ENCODE results near the gene SGIP1. TPM values are rescaled to one million over a fixed set of nuclear protein-coding genes. Genes with fewer than 3 reads are reported as not detected.

The SGIP1 gene
- total RNA-seq, 1 experiment from 2014 or later: not detected

DNA sequence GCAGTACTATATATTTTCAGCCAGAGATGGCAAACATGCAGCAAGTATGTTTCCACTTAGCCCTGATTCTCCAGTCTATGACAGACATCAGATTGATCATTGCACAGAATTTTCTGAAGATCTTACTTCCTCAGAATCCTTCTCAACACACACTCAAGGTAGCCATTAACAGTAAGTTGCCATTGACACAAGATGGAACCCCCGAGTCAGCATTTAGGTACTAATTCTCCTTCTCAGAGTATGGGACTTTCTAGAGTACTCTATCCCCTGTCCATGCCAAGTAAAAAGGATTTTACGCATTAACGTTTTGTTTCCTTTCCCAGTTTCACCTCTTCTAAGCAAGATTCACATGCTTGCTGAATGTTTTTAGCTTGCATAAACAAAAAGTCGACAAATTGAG, 63.5 kb downstream of the SGIP1 start:
- POLR2A ChIA-PET (ENCODE audit: unreplicated experiment): no interaction called here
- intact Hi-C loops (cut with micrococcal nuclease): no loop called here
- H4K20me1 ChIP-seq (ENCODE audit: low read length): no peaks in the 10 kb centered on the region
- H3K9me3 ChIP-seq (ENCODE audit: low read length): no peaks in the 10 kb centered on the region
- CTCF ChIA-PET: interaction anchor here (0.6 kb wide), 1 partner anchor 11 kb away, joined by 3 read pairs; no protein-coding TSS in a partner anchor
- no peak for TF ChIP-seq EZH2 (IDR thresholded peaks at IDR 0.05; ENCODE audit: low read length, unreplicated experiment)
- TF ChIP-seq EZH2phosphoT487 (IDR thresholded peaks at IDR 0.05; ENCODE audit: borderline replicate concordance, low read length): no peak
- TF ChIP-seq, protein P1, sequence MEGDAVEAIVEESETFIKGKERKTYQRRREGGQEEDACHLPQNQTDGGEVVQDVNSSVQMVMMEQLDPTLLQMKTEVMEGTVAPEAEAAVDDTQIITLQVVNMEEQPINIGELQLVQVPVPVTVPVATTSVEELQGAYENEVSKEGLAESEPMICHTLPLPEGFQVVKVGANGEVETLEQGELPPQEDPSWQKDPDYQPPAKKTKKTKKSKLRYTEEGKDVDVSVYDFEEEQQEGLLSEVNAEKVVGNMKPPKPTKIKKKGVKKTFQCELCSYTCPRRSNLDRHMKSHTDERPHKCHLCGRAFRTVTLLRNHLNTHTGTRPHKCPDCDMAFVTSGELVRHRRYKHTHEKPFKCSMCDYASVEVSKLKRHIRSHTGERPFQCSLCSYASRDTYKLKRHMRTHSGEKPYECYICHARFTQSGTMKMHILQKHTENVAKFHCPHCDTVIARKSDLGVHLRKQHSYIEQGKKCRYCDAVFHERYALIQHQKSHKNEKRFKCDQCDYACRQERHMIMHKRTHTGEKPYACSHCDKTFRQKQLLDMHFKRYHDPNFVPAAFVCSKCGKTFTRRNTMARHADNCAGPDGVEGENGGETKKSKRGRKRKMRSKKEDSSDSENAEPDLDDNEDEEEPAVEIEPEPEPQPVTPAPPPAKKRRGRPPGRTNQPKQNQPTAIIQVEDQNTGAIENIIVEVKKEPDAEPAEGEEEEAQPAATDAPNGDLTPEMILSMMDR (conservative IDR thresholded peaks at IDR 0.05; ENCODE audit: low read depth, low read length): no peak
- no peaks in the 10 kb centered on the region for H3K9me2 ChIP-seq (replicated peaks; ENCODE audit: low read length)
- H2AFZ ChIP-seq (ENCODE audit: low read length): no peak overlapping the region
- H3K27ac ChIP-seq (ENCODE audit: low read length): no peak overlapping the region
- no peaks in the 10 kb centered on the region for H3K36me3 ChIP-seq (ENCODE audit: low read depth, low read length)
- DNase-seq (no peak), ATAC-seq (no peak)
- peaks cover 8% of the 10 kb centered on the region for H3K4me1 ChIP-seq (ENCODE audit: insufficient read depth, low read length)
- H3K79me2 ChIP-seq (ENCODE audit: low read length): no peaks in the 10 kb centered on the region
- H3K4me3 ChIP-seq (ENCODE audit: low read length): no peak overlapping the region
- BruUV-seq (replicated peaks): no TSS peak
- H3K27me3 ChIP-seq (ENCODE audit: low read length): peaks cover 15% of the 10 kb centered on the region; the same call in 1 of the 2 replicates
- no peak overlapping the region for H3K4me2 ChIP-seq (ENCODE audit: low read length)
- H3F3A ChIP-seq (ENCODE audit: low read length, unreplicated experiment): no peaks in the 10 kb centered on the region
- H3K9ac ChIP-seq (ENCODE audit: low read length): no peak overlapping the region

DNA sequence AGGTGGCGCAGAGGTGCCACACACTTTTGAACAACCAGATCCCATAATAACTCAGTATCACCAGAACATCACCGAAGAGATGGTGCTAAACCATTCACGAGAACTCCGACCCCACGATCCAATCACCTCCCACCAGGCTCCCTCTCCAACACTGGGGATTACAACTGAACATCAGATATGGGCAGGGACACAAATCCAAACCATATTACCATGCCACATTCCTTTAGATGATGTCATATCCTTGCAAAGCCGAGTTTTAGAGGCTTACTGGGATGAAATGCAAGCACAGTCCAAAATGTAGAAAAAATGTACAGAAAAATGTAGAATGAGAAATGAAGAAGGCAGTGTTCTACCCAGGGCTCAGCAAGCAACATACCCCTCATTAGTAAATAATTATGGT, 64.7 kb downstream of the SGIP1 start:
- Histone ChIP-seq H2AFZ (ENCODE audit: low read length) (no peak overlapping the region), H4K20me1 (ENCODE audit: low read length) (no peaks in the 10 kb centered on the region), H3K27me3 (ENCODE audit: low read length) (peaks cover 25% of the 10 kb centered on the region), H3K79me2 (ENCODE audit: low read length) (no peaks in the 10 kb centered on the region), H3K9me3 (ENCODE audit: low read length) (no peaks in the 10 kb centered on the region), H3K9me2 (replicated peaks; ENCODE audit: low read length) (no peaks in the 10 kb centered on the region), H3K27ac (ENCODE audit: low read length) (no peak overlapping the region), H3K4me2 (ENCODE audit: low read length) (no peak overlapping the region), H3K4me3 (ENCODE audit: low read length) (no peak overlapping the region), H3K4me1 (ENCODE audit: insufficient read depth, low read length) (peaks cover 8% of the 10 kb centered on the region), H3K36me3 (ENCODE audit: low read depth, low read length) (no peaks in the 10 kb centered on the region), H3F3A (ENCODE audit: low read length, unreplicated experiment) (no peaks in the 10 kb centered on the region), H3K9ac (ENCODE audit: low read length) (no peak overlapping the region)
- ATAC-seq (peak; percentile 51), DNase-seq (peak; percentile 47)
- intact Hi-C loops (cut with micrococcal nuclease): no loop called here
- no TSS peak for BruUV-seq (replicated peaks)
- ChIA-PET CTCF (no interaction called here), POLR2A (ENCODE audit: unreplicated experiment) (no interaction called here)
- TF ChIP-seq EZH2 (IDR thresholded peaks at IDR 0.05; ENCODE audit: low read length, unreplicated experiment): no peak
- TF ChIP-seq, protein P1 (conservative IDR thresholded peaks at IDR 0.05; ENCODE audit: low read depth, low read length): no peak
- no peak for TF ChIP-seq EZH2phosphoT487 (IDR thresholded peaks at IDR 0.05; ENCODE audit: borderline replicate concordance, low read length)

DNA sequence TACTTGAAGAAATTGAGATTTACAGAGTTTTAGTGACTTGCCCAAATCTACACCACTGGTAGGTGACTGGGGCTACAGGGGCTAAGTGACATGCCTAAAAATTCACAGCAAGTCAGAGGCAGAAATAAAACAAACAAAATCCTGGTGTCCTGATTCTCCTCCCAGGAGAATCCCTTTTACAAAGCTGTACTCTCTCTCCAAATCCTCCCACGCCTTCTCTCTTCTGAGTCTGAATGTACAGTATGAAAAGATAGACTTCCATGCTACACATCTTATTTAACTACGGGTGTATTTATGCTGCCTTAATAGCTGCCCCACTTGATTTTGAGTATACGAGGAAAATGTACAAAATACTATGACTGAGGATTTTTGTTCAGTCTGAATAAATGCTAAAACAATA, 65.4 kb downstream of the SGIP1 start:
- Histone ChIP-seq H3K9me3 (ENCODE audit: low read length) (no peaks in the 10 kb centered on the region), H2AFZ (ENCODE audit: low read length) (no peak overlapping the region), H3K27me3 (ENCODE audit: low read length) (peaks cover 32% of the 10 kb centered on the region), H3K79me2 (ENCODE audit: low read length) (no peaks in the 10 kb centered on the region), H4K20me1 (ENCODE audit: low read length) (no peaks in the 10 kb centered on the region), H3K4me1 (ENCODE audit: insufficient read depth, low read length) (peaks cover 8% of the 10 kb centered on the region), H3K9ac (ENCODE audit: low read length) (no peak overlapping the region), H3K36me3 (ENCODE audit: low read depth, low read length) (no peaks in the 10 kb centered on the region), H3K4me2 (ENCODE audit: low read length) (no peak overlapping the region), H3K27ac (ENCODE audit: low read length) (no peak overlapping the region), H3F3A (ENCODE audit: low read length, unreplicated experiment) (no peaks in the 10 kb centered on the region), H3K9me2 (replicated peaks; ENCODE audit: low read length) (no peaks in the 10 kb centered on the region), H3K4me3 (ENCODE audit: low read length) (no peak overlapping the region)
- DNase-seq: no peak
- POLR2A ChIA-PET (ENCODE audit: unreplicated experiment): no interaction called here
- intact Hi-C loops (cut with micrococcal nuclease): no loop called here
- CTCF ChIA-PET: no interaction called here
- no peak for ATAC-seq
- TF ChIP-seq EZH2 (IDR thresholded peaks at IDR 0.05; ENCODE audit: low read length, unreplicated experiment): no peak
- TF ChIP-seq EZH2phosphoT487 (IDR thresholded peaks at IDR 0.05; ENCODE audit: borderline replicate concordance, low read length): no peak
- TF ChIP-seq, protein P1 (conservative IDR thresholded peaks at IDR 0.05; ENCODE audit: low read depth, low read length): no peak
- no TSS peak for BruUV-seq (replicated peaks)

Measured in PC-3 (cell line).